GM19463 (cell line): ENCODE data around the gene SCN8A.
"Not testable (repeated sequence)": the region's sequence is repeated elsewhere in the genome, so short reads cannot be mapped to it uniquely, and the experiment has no call there.

Source experiments
- ATAC-seq: cut with Tn5 transposase; IDR thresholded peaks from one replicate; pipeline ENCODE4 v1.9.1; 2021; ENCODE audit warnings: mild to moderate bottlenecking, moderate library complexity; ENCODE audit not compliant: unreplicated experiment

Gene SCN8A

DNA sequence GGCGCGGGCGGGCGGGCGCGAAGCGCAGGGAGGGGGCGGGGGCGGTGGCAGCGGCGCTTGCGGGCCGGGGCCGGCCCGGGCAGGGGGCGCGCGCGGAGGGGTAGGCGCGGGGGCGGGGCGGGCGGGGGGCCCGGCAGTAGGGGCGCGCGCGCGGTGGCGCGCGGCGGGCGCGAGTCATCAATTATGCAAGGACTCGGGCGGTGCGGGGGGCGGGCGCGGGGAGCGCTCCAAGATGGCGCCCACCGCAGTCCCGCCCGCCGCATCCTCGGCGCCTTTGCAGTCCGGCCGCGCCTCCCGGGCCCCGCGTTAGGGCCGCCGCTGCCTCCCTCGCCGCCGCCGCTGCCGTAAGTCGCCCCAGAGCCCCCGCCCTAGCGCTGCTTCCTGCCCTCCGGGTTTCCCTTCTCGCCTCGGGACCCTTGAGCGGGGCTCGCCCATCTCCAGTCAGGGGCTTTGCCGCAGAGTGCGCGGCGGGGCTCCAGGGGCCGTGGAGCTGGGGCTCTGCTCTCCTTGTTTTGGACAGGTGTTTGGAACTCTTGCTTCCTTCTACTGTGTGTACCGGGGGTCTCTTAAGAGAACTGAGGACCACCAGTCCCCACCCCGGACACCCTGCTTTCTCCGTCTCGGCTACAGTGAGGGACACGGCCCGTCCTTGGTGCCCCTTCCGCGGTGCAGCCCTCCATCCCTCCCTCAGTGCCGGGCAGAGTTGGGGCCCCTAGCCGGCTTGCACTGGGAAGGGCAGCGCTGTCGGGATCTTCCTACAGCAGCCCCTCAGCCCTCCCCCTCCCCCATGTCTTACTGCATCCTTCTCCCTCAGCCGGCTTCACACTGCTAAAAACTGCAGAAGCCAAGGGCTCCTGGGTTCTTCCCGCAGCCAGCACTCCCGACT is at the start of gene SCN8A:
SCN8A (plus strand) TSS at position 218 of the 886 bp plus-strand sequence. CDS start 71,585 bp downstream, outside the sequence.
- no peak for ATAC-seq

DNA sequence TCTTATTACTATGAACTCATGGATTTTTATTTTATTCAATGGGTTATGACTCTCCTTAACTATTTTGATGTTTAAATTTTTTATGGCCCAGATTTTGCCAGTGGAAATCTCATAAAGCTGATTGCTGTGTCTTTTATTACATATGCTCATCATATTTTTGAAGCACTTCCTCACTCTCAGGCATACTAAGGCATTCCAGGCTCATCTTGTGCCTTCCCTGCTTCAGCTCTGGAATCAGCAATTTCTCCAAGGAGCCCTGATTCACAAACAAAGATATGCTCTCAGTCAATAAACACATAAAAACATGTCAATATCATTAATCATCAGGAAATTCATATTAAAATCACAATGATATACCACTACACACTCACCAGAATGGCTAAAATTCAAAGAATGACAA is 44.9 kb upstream of the SCN8A start:
- ATAC-seq = no peak

GRCh38 chr12:51547606-51548005 is 43.4 kb upstream of the SCN8A start:
- no peak for ATAC-seq

- ATAC-seq = no peak
Observed at GRCh38 chr12:51548241-51548640, 42.8 kb upstream of the SCN8A start.

GRCh38 chr12:51549637-51550036 is 41.4 kb upstream of the SCN8A start:
- no peak for ATAC-seq

- ATAC-seq = not testable (repeated sequence)
Observed at GRCh38 chr12:51568271-51569032, 22.6 kb upstream of the SCN8A start.

- ATAC-seq = no peak
Observed at GRCh38 chr12:51579321-51579850, 11.6 kb upstream of the SCN8A start.

GRCh38 chr12:51589060-51589459 is 2.0 kb upstream of the SCN8A start:
- no peak for ATAC-seq

GRCh38 chr12:51589557-51590176 is 1.4 kb upstream of the SCN8A start:
- ATAC-seq = no peak

DNA sequence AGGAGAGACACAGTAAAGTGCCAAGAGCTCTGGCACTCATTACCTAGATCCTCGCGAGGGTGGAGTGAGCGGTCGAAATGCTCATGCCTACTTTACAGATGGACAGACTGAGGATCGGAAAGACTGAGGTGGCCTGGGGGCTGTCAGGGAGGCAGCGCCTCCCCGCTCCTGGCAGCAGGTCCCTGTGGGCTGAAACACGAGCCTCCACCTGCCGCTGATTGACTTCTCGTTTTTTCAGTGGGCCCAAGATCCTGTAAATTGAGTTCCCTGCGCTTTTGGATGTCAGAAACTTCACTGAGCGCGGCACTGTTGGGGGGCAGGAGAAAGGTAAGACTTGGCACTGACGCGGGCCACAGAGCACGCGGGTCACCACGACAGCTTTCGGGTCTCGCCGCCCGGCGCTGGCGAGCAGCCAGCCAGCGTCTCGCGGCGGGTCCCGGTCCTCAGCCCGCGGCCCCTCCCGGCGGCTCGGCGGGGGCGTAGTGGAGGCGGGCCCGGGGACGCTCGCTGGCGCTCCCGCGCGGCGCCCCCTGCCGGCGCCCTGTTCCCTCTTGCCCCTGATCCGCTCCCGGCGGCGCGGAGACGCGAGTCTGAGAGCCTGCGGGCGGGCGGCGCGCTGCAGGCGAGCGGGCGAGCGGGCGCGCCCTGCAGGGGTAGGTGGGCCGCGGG is 552 bp upstream of the SCN8A start:
- ATAC-seq = peak; percentile 73

GRCh38 chr12:51592034-51592705 is 1.1 kb downstream of the SCN8A start:
- ATAC-seq = no peak

DNA sequence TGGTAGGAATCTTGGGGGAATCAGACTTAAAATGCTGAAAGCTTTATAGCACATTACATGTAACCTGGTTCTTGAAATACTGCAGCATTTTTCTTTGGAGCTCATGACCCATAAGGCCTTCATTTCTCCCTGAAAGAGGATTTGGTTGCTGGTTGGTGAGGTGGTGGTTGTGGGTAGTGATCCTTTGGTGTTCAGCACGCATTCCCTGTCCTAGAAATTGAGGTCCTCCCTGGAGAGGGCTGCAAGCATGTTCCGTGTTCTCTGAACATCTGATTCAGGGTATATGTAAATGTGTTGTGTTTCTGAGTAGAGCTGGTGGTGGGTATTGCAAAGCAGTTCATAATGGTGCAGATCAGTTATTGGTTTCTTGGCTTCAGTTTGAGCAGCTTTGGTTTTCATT is 2.0 kb downstream of the SCN8A start:
- no peak for ATAC-seq

GRCh38 chr12:51593539-51593938 is 2.5 kb downstream of the SCN8A start:
- ATAC-seq = no peak

DNA sequence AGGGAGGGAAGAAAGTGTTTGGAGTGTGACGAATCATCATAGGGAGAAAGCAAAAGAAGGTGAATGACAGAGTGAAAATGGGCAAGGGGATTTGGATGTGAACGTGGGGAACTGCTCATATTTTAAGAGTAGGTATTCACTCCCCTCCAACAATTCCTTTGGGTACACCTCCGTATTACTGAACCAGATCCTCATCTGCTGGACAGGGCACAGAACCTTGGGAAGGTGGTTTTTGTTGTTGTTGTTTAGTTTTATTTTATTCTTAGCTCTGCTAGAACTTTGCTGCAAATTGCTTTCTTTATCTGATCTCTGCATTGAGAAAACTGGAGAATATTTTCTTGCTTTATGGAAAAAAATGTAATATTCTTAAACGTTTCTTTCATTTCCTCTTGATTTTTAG is 7.1 kb downstream of the SCN8A start:
- ATAC-seq = no peak

GRCh38 chr12:51600721-51601120 is 9.7 kb downstream of the SCN8A start:
- ATAC-seq = no peak

DNA sequence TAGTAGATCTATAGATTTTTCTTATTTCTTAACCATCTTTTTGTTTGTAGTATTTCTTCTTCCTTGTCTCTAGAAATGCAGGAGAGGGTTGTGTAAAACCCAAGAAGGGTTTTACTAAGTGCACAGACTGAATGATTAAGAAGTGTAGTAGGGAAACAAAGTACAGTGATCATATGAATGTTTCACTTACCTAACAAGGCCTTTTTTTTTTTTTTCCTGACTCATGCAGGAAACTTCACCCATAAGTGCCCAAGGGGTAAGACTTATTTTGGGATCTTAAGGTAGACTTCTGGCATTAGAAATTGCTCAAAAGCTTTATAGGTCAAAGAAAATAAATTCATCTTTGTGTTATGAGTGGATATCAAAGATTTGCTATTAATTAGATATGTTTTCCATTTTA is 10.2 kb downstream of the SCN8A start:
- no peak for ATAC-seq

- ATAC-seq = not testable (repeated sequence)
Observed at GRCh38 chr12:51605896-51606295, 14.9 kb downstream of the SCN8A start.

GRCh38 chr12:51607197-51607596 is 16.2 kb downstream of the SCN8A start:
- not testable (repeated sequence) for ATAC-seq

DNA sequence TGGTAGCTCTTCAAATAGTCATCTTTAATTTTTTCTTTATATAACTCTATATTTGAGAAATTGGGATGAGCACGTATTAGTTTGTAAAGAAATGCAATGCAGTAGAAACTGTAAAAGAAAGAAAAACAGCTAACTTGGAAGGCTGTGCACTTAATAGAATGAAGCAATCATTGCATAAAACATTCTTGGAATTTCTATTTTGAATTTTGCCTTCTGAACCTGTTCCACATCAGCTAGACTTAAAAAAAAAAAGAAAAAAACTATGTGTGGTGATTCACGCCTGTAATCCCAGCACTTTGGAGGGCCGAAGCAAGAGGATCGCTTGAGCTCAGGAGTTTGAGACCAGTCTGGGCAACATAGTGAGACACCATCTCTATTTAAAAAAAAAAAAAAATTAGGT is 29.4 kb downstream of the SCN8A start:
- no peak for ATAC-seq
